ENCODE results near the gene TMPRSS11D. TPM values are rescaled to one million over a fixed set of nuclear protein-coding genes. Genes with fewer than 3 reads are reported as not detected.

The TMPRSS11D gene
- total and polyA plus RNA-seq, 2 of the 4 experiments (the other 2 are of a cell fraction) = not detected

- no peak overlapping the region for H3K9ac ChIP-seq (ENCODE audit: low read depth, low read length)
- H2BK20ac ChIP-seq (ENCODE audit: low read depth, low read length) = no peak overlapping the region
- H2BK15ac ChIP-seq (ENCODE audit: low read depth, low read length) = no peak overlapping the region
- no peak for DNase-seq
- no peak for ATAC-seq (ENCODE audit: low read depth)
- no peak overlapping the region for H3K4me2 ChIP-seq (ENCODE audit: low read depth, low read length)
- H3K27ac ChIP-seq (ENCODE audit: insufficient read depth, low read length) = no peak overlapping the region
- ChIA-PET CTCF (interaction anchor here (0.6 kb wide), 1 partner anchor 13 kb away, joined by 11 read pairs; no protein-coding TSS in a partner anchor), POLR2A (ENCODE audit: unreplicated experiment) (no interaction called here)
- no peak overlapping the region for H3K4me3 ChIP-seq (ENCODE audit: insufficient read depth, low read depth, low read length)
- no peak overlapping the region for H2AK5ac ChIP-seq (ENCODE audit: low read depth, low read length)
- dilution Hi-C loops (cut with HindIII; ENCODE audit: low sequenced_read_pairs, unreplicated experiment) (no loop called here), in situ Hi-C loops (cut with MboI; ENCODE audit: low sequenced_read_pairs) (no loop called here), intact Hi-C loops (cut with micrococcal nuclease) (no loop called here)
- H3K27me3 ChIP-seq (ENCODE audit: control insufficient read depth, insufficient read depth, low read length) = no peaks in the 10 kb centered on the region
- H3K4me1 ChIP-seq (ENCODE audit: control insufficient read depth, insufficient read depth, low read length) = no peaks in the 10 kb centered on the region
- no peak overlapping the region for H2AK9ac ChIP-seq (replicated peaks; ENCODE audit: low read depth, low read length, poor library complexity)
- H4K20me1 ChIP-seq (ENCODE audit: insufficient read depth, low read length) = no peaks in the 10 kb centered on the region
- H3K9me3 ChIP-seq (ENCODE audit: control insufficient read depth, insufficient read depth, low read length) = no peaks in the 10 kb centered on the region
- no peak overlapping the region for H4K5ac ChIP-seq (ENCODE audit: low read depth, low read length)
- H3K18ac ChIP-seq (ENCODE audit: low read depth, low read length) = no peak overlapping the region
- H3K56ac ChIP-seq (ENCODE audit: extremely low read depth, insufficient read depth, low read length) = no peak overlapping the region
- no peak overlapping the region for H3K14ac ChIP-seq (replicated peaks; ENCODE audit: low read depth, low read length)
- no peak overlapping the region for H3K23ac ChIP-seq (ENCODE audit: low read depth, low read length)
- no peak overlapping the region for H4K91ac ChIP-seq (ENCODE audit: insufficient read depth, low read depth, low read length)
- H3K36me3 ChIP-seq (ENCODE audit: control insufficient read depth, insufficient read depth, low read length) = no peaks in the 10 kb centered on the region
- no peak overlapping the region for H2BK5ac ChIP-seq (ENCODE audit: low read depth, low read length, poor library complexity, severe bottlenecking)
- no peak overlapping the region for H2AFZ ChIP-seq (replicated peaks; ENCODE audit: low read length, poor library complexity)
- H3K9me1 ChIP-seq (ENCODE audit: insufficient read depth, low read length) = no peaks in the 10 kb centered on the region
- BruUV-seq (replicated peaks) = no TSS peak
- no peaks in the 10 kb centered on the region for H3K79me1 ChIP-seq (ENCODE audit: low read depth in 1 of 2, low read length in 2 of 2)
- no peak for TF ChIP-seq MAFK (IDR thresholded peaks at IDR 0.05; ENCODE audit: low read depth, low read length)
- TF ChIP-seq ELK1 (IDR thresholded peaks at IDR 0.05; ENCODE audit: borderline replicate concordance, low read depth, low read length) = no peak
- no peak for TF ChIP-seq BHLHE40 (IDR thresholded peaks at IDR 0.05; ENCODE audit: low read depth, low read length)
- TF ChIP-seq RAD21 (IDR thresholded peaks at IDR 0.05; ENCODE audit: low read length) = no peak
- no peak for TF ChIP-seq MXI1 (IDR thresholded peaks at IDR 0.05; ENCODE audit: borderline replicate concordance, low read depth, low read length)
- TF ChIP-seq MAZ (IDR thresholded peaks at IDR 0.05; ENCODE audit: borderline replicate concordance, low read depth, low read length) = no peak
- no peak for TF ChIP-seq SMC3 (IDR thresholded peaks at IDR 0.05; ENCODE audit: low read depth, low read length)
- TF ChIP-seq POLR2A (IDR thresholded peaks at IDR 0.05; ENCODE audit: low read depth, low read length) = no peak
- no peak for TF ChIP-seq CHD1 (IDR thresholded peaks at IDR 0.05; ENCODE audit: low read depth, low read length)
- TF ChIP-seq RCOR1 (IDR thresholded peaks at IDR 0.05; ENCODE audit: insufficient replicate concordance, low read length) = no peak
- TF ChIP-seq FOS (IDR thresholded peaks at IDR 0.05; ENCODE audit: low read depth, low read length) = no peak
- no peak for TF ChIP-seq USF2 (IDR thresholded peaks at IDR 0.05; ENCODE audit: low read depth, low read length)
- no peak for TF ChIP-seq NFE2L2 (IDR thresholded peaks at IDR 0.05; ENCODE audit: low read depth, low read length)
- TF ChIP-seq CTCF (conservative IDR thresholded peaks at IDR 0.05; ENCODE audit: low read depth, low read length) = no peak
- no peak overlapping the region for H2BK120ac ChIP-seq (ENCODE audit: low read depth, low read length)
- no CpG with 5 or more reads among the region's 2 CpGs for WGBS, 2 experiments (ENCODE audit: extremely low coverage in 2 of 2, insufficient read length in 1 of 2)
- H4K8ac ChIP-seq (ENCODE audit: low read depth in 2 of 2, low read length in 2 of 2) = no peak overlapping the region
- H3K4ac ChIP-seq (ENCODE audit: low read depth, low read length) = no peak overlapping the region
Measured at GRCh38 chr4:67779631-67780030, 104.2 kb downstream of the TMPRSS11D start.
